Middle frontal gyrus (tissue), 1 donor: ENCODE measurements around the gene GIMAP4.
"Not testable (repeated sequence)": the region's sequence is repeated elsewhere in the genome, so short reads cannot be mapped to it uniquely, and the experiment has no call there.

Experiments
- DNase-seq: peaks from one replicate; pipeline ENCODE4 v3.0.0-alpha.2; 2015; ENCODE audit warnings: low spot score; ENCODE audit errors: extremely low spot score

Gene GIMAP4

DNA sequence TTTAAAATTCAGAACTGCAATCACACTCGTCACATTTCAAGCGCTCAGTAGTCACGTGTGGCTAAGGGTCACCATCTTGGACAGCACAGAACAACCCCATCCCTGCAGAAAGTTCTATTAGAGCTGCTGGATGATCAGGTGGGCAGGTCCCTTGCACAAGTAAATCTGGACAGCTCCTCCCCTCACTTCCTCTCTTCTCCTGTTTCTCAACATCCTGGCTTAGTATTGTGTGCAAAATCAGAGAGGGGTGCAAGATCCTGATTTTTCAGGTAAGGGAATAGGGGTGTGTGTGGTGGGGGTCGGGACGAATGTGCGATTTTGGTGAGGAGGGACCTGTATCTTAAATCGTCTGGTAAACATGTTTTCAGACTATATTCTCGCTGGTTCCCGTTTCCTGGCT is at the start of gene GIMAP4:
Gene GIMAP4 (plus strand): TSS at position 222 of the 400 bp plus-strand sequence. CDS start 2,512 bp downstream, outside the sequence.
- no peak for DNase-seq

DNA sequence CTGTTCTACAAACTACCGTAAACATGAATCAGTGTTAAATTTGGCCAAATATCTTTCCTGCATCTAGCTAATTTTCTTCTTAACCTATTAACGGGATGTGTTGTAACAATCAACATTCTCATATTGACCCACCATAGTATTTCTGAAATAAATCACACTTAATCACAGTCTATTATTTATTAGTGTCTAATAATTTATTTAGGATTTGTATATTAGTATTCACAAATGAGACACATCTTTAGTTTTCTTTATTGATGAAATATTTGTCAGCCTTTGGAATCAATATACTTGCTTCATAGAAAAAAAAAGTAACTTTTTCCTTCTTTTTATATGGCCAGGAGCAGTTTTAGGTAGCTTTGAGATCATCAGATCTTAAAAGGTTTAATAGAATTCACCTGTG is 47.9 kb upstream of the GIMAP4 start:
- no peak for DNase-seq

DNA sequence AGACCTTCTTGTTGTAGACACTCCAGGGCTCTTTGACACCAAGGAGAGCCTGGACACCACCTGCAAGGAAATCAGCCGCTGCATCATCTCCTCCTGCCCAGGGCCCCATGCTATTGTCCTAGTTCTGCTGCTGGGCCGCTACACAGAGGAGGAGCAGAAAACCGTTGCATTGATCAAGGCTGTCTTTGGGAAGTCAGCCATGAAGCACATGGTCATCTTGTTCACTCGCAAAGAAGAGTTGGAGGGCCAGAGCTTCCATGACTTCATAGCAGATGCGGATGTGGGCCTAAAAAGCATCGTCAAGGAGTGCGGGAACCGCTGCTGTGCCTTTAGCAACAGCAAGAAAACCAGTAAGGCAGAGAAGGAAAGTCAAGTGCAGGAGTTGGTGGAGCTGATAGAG is 47.0 kb upstream of the GIMAP4 start:
- no peak for DNase-seq

DNA sequence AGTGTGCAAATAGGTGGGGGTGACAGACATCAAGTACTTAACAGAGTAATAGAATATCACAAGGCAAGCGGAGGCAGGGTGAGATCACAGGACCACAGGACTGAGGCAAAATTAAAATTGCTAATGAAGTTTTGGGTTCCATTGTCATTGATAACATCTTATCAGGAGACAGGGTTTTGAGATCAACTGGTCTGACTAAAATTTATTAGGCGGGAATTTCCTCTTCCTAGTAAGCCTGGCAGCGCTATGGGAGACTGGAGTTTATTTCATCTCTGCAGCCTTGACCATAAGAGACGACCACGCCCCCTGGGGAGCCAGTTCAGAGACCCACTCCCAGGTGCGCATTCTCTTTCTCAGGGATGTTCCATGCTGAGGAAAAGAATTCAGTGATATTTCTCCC is 44.3 kb upstream of the GIMAP4 start:
- not testable (repeated sequence) for DNase-seq

DNA sequence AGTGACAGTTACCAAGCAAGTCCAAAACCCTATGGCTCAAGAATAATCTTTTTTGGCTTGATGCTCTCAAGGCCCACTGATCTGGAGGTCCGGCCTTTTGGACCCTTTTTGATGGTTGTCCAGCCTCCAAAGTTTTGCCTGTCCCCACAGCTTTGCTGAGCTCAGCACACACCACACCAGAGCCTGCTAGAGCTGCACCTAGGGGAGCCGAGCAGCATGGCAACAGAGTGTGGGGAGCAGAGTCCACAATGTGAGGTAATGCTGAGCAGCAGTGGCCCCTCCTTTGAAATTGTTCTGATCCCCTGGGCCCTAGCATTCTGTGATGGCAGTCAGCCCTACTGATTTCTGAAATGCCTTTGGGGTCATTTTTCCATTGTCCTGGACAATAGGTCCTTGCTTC is 43.2 kb upstream of the GIMAP4 start:
- DNase-seq, result no peak

DNA sequence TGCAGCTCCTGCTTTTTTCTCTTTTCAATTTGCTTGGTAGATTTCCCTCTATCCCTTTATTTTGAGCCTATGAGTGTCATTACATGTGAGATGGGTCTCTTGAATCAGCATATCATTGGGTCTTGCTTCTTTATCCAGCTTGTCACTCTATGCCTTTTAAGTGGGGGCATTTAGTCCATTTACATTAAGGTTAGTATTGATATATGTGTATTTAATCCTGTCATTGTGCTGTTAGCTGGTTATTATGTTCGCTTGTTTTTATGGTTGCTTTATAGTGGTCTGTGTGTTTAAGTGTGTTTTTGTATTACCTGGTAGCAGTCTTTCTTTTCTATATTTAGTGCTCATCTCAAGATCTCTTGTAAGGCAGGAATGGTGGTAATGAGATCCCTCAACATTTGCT is 35.5 kb upstream of the GIMAP4 start:
- DNase-seq, result no peak

DNA sequence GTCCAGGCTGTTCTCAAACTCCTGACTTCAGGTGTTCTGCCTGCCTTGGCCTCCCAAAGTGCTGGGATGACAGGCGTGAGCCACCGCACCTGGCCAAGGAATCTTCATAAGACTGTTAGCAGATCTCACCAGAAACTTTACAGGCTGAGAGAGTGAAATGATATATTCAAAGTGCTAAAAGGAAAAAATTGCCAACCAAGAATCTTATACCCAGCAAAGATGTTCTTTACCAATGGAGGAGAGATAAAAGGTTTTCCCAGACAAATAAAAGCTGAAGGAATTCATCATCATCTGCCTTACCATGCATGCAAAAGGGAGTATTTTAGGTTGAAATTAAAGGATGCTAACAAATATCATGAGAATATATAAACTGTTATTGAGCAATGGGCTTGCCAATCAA is 28.9 kb upstream of the GIMAP4 start:
- DNase-seq, result no peak

DNA sequence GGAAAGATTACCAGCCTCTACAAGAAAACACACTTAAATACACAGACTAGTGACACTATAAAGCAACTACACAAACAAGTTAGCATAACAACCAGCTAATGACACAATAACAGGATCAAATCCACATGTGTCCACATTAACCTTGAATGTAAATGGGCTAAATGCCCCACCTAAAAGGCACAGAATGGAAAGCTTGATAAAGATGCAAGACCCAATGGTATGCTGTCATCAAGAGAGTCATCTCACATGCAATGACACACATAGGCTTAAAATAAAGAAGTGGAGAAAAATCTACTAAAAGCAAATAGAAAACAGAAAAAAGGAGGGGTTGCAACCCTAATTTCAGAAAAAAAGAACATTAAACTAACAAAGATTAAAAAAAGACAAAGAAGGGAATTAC is 14.0 kb upstream of the GIMAP4 start:
- DNase-seq, result no peak

DNA sequence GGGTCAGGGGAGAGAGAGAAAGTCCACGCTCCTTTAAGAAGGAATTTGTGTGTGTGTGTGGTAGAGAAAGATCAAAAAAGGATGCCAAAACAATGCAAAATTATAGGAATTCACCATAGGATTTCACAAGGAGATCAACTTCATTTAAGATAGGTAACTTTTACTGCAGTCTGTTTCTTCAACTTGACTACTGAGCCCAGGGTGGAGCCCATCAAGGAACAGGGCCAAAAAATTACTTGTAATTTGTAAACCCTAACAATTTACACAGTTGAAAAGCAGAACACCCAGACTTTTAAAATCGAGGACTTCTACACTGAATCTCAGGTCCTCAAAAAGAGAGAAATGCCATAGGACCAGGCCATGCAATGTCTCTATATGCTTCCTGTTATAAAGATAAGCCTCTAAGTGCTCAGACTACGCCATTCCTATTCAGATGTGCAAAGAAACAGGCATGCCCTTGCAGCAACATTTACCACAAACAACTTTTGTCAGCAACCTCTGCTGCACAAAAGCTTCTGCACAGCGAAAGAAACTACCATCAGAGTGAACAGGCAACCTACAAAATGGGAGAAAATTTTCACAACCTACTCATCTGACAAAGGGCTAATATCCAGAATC is 10.6 kb upstream of the GIMAP4 start:
- no peak for DNase-seq

DNA sequence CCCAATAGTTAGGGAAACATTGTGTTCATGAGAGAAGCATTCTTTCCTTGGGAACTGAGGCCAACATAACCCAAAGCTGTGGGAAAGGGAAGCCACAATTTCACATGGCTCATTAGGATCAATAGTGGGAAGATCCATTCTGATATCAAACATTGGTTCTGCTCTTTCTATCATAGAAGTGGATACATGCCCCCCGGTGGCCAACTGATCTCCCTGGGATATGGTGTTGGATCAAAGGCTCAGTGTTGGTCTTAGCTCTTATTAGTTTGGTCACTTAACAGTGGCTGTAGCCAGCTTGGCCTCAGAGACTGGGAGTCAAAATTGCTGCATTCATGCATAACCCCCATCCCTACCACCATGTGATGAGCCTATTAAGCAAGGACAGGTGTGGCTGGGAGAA is 6.7 kb upstream of the GIMAP4 start:
- DNase-seq, result no peak

DNA sequence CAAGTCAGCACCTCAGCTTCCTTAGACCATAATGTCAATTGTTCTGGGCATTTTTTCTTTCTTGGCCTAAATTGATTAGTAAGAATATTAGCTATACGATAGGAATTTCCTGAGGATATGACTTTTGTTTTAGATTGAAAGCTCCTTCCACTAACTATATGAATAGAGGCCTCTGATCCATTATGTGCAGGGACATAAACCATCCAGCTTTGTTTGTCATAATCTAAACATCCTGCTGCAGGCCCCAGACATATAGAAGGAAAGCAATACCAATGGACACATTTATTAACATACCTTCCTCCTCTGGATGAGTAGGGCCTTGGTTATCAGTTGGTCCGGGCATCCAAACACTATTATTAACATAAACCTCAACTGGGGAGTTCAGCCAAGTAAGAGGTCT is 4.3 kb upstream of the GIMAP4 start:
- no peak for DNase-seq

DNA sequence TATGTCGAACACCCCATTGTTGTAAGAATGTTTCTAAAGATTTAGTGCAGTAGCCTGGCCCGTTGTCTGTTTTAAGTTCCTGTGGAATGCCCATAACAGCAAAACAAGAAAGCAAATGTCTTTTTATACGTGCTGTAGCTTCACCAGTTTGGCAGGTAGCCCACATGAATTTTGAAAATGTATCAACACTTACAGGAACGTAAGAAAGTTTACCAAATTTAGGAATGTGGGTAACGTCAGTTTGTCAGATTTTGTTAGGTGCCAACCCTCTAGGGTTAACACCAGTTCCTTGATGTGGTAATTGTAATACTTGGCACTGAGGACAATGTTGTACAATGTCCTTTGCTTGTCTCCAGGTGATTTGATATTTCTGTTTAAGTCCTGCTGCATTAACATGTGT is 3.2 kb upstream of the GIMAP4 start:
- no peak for DNase-seq

DNA sequence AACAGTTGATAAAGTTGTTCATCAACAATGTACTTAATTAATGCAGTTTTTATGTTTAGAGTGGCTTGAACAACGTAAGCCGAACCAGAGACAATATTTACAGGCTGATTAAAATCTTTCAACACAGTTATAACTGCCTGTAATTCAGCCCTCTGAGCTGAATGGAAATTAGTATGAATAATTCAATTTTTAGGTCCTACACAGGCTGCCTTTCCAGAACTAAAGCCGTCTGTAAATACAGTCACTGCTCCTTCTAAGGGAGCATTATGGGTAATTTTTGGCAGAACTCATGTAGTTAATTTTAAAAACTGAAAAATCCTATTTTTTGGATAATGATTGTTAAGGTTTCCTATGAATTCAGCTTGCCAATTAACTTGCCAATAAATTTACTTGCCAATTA is 2.6 kb upstream of the GIMAP4 start:
- DNase-seq, result no peak

DNA sequence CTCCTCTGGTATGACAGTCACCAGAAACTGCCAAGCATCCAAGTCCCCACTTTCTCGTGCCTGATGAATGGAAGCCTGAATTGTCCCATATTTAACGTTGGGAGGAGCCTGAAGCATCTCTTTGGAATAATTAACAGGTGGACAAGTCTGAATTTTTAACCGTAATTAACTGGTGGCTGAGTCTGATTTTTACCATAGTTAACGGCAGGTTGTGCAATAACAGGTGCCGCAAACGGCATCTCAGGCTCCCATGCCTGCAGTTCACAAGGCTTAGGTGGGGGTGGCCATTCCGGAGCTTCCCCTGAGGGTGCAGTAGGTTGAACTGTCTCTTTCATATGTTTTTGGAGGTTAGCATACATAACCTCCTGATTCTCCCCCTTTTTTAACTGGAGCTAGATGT is 2.0 kb upstream of the GIMAP4 start:
- DNase-seq, result no peak

DNA sequence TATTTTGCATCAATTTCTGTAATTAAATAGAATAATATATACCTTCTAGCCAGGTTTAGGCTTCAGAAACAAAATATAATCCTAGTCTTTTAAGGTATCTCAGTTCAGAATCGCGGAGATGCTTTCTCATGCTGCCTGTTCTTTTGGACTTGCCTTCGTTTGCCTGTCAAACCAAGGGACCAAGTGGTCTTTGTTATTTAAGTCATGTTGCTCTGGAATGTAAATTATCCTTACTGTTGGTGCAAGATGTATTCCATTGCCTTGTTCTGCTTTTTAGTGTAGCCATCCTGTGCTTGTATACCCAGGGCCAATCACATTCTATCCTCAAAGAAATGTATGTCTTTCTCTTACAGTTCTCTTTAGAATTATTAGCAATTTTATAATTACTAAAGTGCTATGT is 1.1 kb upstream of the GIMAP4 start:
- no peak for DNase-seq

DNA sequence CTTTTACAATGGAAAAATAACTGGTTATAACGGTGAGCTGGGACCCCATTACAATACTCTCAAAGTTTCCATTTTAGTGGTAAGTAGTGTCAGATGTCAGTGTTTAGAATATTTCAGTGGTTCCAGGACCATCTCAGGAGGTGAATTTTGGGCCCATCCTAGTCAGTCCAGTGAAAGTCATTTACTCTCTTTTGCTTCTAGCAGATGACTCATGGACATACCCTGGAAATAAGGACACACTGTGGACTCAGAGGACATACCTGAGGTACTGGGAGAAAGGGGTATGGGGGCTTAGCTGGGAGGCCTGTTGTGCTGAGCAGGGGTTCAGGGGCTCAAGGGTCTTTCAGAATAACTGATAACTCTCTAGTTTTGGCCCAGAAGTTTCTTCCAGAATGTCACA is 618 bp upstream of the GIMAP4 start:
- DNase-seq, result no peak

DNA sequence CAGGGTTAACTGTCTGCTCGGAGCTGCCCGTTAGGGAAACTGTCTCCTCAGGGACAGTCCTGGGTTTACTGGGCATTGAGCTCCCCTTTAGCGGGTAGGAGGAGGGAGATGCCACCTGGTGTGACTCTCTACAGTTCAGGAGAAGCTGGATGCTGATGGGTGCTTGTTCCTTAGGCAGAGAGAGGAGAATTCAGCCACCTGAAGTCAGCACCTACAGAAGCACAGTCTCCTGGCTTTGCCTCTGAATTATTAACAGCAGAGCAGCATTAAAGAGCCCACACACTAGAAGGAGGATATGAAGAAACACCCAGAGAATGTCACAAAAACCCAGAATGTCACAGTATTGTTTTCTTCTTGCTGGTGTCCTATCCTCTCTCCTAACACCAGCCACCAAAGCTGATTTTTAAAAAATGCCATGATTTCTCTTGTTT is 696 bp downstream of the GIMAP4 start:
- DNase-seq, result no peak

DNA sequence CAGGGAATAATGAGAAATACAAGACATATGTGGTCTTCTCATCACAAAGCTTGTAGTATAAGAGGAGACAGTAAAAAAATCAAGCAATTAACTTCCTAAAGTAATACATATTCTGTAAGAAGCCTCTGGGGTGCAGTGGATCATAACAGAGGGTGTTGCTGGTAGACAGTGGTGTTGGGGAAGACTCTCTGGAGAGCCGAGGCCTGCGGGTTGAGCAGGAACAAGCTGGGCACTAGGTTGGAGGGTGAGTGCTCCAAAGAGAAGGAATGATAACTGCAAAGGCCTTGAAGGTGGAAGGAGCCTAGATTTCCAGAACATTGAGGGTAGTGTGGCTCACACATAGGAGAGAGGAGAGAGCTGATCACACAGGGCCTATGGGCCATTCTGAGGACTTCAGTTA is 1.5 kb downstream of the GIMAP4 start:
- no peak for DNase-seq

DNA sequence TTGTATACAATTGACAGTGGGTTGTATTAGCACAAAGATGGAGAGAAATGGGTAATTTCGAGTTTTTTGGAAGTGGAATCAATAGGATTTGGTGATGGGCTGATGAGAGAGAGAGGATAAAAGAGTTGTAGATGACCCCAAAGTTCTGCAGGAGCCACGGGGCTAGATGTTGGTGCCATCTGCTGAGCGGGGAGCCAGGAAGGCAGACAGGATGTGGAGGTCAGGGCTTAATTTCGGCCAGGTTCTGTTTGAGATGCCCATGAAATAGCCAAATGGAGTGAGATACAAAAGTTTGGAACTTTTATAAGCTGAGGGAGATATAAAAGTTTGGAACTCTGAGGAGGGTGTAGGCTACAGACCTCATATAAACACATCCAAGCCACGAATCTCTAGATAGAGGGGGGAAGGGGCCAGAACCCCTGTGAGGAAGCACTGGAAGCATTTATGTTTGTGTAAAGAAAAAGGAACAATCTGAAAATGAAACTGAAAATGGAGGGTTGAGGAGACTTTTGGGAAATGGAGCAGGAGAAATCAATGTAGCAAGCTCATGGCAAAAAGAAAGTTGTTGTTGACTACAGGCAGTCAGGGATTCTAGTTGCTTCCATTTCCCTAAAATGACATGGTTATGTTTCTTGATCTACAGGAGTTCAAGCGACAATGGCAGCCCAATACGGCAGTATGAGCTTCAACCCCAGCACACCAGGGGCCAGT is 2.2 kb downstream of the GIMAP4 start:
- DNase-seq, result no peak

DNA sequence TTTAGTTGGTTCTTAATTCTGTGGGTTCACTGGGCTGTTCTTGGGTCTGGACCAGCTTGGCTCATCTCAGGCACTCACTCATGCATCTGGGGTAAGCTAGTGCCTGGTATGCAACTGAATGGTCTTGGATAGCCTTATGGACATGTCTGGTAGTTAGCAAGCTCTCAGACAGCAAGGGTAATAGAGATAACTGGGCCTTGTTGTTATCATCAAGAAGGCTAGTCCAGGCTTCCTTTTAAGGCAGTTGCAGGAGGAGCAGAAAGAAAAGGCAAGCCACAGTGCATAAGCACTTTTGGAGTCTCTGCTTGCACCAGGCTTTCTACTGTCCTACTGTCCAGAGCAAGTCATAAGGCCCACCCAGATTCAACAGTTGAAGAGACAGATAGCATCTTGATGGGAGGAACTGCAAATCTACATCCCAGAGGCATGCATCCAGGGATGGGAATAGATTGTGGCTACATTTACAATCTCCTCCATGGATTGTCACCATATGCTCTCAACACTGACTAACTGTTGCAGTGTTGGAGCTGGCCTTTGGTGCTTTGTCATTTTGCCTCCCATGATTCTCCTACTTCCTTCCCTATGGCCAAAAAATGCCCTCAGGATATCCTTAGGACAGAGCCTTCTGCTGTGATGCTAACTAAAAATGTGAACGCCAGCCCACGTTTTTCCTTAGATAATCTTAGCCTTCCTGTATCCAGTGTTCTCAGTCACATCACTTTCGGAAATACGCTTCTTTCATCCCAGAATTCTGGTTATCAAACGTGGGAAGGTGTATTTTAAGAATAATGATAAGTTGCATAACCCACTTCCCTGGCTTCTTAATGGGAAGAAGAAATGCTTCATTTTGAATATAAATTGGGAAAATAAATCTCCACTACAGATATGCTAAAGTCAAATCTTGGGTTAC is 3.6 kb downstream of the GIMAP4 start:
- DNase-seq, result no peak

DNA sequence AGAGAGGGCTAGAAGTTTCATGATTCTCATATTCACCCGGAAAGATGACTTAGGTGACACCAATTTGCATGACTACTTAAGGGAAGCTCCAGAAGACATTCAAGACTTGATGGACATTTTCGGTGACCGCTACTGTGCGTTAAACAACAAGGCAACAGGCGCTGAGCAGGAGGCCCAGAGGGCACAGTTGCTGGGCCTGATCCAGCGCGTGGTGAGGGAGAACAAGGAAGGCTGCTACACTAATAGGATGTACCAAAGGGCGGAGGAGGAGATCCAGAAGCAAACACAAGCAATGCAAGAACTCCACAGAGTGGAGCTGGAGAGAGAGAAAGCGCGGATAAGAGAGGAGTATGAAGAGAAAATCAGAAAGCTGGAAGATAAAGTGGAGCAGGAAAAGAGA is 5.3 kb downstream of the GIMAP4 start:
- DNase-seq, result no peak

DNA sequence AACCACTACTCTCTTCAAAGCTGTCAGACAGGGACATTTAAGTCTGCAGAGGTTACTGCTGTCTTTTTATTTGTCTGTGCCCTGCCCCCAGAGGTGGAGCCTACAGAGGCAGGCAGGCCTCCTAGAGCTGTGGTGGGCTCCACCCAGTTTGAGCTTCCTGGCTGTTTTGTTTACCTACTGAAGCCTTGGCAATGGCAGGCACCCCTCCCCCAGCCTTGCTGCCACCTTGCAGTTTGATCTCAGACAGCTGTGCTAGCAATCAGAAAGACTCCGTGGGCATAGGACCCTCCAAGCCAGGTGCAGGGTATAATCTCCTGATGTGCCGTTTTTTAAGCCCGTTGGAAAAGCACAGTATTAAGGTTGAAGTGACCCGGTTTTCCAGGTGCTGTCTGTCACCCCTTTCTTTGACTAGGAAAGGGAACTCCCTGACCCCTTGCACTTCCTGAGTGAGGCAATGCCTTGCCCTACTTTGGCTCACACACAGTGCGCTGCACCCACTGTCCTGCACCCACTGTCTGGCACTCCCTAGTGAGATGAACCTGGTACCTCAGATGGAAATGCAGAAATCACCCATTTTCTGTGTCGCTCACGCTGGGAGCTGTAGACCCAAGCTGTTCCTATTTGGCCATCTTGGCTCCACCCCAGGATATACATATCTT is 12.9 kb downstream of the GIMAP4 start:
- DNase-seq, result not testable (repeated sequence)
